ENCODE measurements around the gene VANGL1.
A peak's percentile ranks its signal among the peaks of the same experiment; 100 is the strongest.

VANGL1 gene

DNA sequence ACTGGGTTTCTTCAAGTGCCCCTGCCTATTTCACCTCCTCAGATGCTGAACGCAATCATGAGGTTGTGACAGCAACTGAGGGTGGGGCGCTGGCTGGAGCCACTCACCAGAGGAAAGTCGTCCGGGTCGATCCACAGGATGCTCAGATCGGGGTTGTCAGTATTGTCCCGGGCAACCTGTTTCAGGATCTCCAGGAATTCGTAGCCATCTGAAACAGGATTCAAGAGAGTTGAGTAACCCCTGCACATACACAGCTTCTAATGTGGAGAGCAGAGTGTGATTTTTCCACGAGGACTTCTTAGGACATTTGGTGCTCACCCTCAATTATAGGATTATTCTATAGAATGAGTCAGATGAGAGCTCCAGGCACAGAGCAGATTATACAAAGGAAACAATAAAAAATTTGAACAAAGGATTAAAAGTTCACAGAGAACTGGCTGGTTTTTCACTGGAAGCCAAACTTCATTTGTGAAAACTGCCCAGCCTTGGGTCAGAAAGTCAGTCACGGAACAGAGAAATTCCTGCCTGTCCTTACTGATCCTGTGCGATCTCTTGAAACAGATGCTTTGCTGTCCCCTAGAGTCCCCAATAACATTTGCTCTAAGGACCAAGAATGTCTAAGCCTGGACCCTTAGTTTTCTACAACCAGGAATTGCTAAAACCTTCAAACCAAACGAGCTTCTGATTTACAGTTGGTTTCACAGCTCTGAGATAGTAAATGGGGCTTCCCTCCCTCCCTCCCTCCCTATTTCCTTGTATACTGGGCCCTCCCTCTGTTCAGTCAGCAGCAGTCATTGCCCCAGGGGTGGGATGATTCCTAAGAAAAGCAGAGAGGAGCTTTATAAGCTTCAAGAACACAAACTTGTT is 63.5 kb downstream of the VANGL1 start:
- no peak for DNase-seq (ENCODE audit: low spot score)

GRCh38 chr1:115705963-115706362 is 64.2 kb downstream of the VANGL1 start:
- no peak for DNase-seq (ENCODE audit: low spot score)

- peak; percentile 30 for DNase-seq (ENCODE audit: low spot score)
These were observed 65.0 kb downstream of the VANGL1 start for GRCh38 chr1:115706587-115707425.

GRCh38 chr1:115710859-115711624 is 69.3 kb downstream of the VANGL1 start:
- peak; percentile 34 for DNase-seq (ENCODE audit: low spot score)

- no peak for DNase-seq (ENCODE audit: low spot score)
These were observed 71.3 kb downstream of the VANGL1 start for GRCh38 chr1:115712911-115713609.

DNA sequence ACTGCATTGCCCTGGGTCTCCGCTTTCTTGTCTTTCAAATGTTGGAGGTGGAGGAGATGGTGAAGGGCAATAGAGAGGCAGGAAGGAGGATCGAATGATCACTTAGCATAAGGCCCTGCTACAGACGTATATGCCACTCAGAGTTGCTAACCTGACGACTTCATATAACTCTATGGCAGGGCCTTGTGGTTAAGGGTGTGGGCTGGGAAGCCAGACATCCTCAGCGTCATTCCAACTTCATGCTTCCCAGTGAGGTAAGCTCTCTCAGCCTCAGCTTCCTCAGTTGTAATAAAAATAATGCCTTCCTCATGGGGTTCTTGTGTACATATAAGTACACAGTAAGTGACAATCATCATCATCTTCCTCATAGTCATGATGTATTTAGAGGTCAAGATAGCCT is 72.1 kb downstream of the VANGL1 start:
- DNase-seq (ENCODE audit: low spot score): no peak

DNA sequence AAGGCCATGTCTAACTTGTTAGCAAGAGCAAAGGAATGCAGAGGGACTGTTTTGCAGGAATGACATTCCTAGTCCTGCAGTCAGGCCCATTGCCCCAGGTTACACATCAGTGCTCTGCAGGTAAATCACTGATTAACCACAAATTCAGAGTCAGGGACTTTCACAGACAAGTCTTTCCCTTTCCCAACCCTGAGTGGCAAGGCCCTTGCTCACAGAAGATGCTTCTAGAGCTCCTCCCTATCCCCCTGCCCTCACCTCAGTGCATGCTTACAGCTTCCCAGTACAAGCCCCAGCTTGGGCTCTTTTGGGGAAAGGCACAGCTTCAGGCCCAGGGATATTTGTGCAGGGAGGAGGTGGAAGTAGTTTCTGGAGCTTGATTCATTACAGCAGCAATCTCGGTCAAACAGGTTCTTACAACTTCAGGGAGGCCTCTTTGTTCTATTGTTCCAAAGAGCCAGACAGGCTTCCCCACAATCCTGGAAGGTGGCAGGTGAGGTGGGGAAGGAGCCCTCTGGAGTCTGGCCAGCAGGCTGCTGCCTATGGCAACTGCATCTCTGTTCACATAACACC is 72.9 kb downstream of the VANGL1 start:
- DNase-seq (ENCODE audit: low spot score): no peak

DNA sequence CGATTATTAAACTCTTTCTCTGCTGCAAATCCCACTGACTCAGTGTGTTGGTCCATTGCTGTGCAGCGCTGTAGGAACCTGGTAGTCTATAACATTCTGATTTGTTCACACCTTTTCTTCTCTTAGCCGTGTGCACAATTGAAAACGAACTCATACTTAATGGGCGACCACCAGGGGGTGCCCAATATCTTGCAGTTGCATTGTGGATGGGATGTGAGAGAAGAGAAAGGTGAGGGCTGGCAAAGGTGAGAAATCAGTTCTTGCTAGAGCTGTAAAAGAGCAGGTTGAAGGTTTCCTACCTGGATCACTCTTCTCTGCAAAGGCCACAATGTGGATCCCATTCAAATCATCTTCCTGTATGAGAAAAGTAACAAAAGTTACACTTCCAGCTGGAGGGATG is 75.8 kb downstream of the VANGL1 start:
- peak; percentile 38 for DNase-seq (ENCODE audit: low spot score)

DNA sequence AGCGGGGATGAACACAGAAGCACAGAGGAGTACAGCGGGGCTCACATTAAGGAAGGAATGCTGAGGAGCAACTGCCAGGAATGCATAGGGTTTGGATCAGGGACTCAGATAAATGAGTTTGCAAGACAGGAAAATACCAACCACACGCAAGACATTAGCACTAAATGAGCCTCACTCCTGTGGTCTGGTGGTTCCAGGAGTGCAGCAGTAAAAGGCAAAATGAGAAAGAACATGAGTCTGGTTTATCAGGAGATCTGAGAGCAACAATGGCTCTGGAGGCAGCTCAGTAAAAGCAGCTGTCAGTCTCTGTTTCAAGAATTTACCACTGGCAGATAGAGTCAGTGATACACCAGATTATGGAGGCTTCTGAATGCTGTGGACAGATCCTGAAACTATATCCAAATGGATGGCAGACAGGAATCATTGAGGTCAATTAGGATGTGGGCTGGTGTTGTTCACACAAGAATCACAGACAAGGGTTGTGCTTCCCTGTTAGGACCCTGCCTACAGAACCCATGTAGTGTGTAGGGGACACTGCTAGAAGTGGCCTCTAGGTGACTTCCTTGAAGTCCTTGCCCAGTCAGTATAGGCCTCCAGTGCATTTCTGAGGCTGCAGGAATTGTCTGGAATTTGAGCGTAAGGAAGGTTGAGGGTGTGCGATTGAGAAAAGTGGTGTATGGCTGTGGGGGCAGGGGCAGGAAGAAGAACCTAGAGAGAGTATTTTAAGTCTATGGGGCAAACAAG is 76.4 kb downstream of the VANGL1 start:
- peak; percentile 78 for DNase-seq (ENCODE audit: low spot score)

DNA sequence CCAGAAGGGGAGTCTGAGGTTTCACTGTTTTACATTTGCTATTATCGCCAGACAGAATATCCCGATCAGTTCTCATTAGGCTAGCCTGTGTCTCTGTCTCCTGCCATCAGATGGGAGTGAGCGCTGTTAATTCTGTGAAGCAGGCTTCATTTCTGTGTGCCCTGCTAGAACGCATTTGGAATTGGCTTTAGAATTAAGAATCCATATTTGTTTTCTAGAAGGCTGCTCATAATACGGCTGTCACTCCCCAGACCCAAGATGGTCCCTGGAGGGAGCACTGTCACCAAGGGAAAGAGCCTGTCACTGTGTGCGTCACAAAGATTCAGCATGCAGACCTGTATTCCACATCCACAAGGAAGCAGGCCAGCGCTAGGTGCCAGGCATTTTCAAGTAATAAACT is 77.5 kb downstream of the VANGL1 start:
- peak; percentile 28 for DNase-seq (ENCODE audit: low spot score)

DNA sequence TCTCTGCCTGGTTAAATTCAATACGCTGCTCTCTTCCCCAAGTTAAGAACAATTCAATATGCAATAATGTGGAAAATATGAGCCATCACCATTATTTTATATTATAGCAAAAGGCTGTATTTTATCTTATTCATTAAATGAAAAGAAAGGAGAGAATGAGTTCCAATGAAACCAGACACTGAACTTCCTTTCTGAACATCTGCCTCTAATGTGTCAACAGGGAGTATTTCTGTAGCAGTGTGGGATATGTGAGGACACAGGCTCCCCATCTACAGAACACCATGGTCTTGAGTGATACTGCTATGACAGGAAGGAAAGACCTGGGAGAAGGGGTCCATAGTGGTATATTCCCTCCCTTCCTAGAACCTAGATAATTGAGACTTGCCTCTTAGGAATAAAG is 80.5 kb downstream of the VANGL1 start:
- DNase-seq (ENCODE audit: low spot score): no peak

DNA sequence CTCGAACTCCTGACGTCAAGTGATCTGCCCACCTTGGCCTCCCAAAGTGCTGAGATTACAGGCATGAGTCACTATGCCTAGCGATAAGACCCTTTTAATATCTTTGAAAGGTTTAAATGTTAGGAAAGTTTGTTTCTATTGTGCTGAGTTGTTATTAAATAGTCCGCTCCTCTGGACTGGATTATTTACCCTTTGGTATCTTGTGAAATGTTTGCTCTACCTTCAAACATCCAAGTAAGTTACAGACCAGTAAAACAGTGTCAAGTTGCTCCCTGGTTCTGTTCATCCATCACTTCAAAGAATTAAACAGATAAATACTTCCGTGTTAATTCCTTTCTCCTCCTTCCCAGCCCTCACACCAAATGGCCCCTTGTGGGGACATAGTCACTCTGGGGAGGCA is 82.0 kb downstream of the VANGL1 start:
- no peak for DNase-seq (ENCODE audit: low spot score)

- no peak for DNase-seq (ENCODE audit: low spot score)
These were observed 83.8 kb downstream of the VANGL1 start for GRCh38 chr1:115725600-115725999.

DNA sequence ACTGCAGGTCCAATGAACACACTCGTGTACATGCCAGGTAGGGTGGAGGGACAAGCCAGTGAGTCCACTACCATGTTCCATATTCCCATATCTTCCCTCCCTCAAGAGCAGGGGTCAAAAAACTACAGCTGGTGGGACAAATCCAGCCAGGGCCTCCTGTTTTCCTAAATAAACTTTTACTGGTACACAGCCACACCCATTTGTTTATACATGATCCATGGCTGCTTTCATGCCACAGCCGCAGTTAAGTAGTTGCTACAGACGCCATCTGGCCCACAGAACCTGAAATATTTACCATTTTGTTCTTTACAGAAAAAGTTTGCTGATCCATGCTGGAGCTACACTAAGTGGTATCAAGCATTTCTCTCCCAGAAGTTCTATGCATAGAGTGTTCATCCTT is 84.4 kb downstream of the VANGL1 start:
- DNase-seq (ENCODE audit: low spot score): no peak

- no peak for DNase-seq (ENCODE audit: low spot score)
These were observed 84.8 kb downstream of the VANGL1 start for GRCh38 chr1:115726570-115726969.

GRCh38 chr1:115727706-115728249 is 86.0 kb downstream of the VANGL1 start:
- no peak for DNase-seq (ENCODE audit: low spot score)

DNA sequence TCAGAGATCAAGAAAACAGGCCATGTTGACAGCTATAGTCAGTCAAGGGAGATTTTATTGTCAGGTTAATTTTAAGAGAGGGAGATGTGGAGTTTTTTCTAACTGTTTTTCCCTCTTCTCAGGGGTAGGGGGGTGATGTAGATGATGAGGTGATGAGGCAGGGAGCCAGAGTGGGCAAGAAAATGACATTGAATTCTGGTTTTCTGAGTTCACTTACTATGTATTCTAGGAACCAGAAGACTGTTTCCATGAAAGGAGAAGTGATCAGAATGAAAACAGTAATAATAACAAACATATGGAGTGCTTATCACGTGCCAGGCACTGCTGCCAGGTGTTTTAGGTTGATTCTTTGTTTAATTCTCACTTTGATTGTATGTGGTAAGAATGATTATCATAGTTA is 86.6 kb downstream of the VANGL1 start:
- DNase-seq (ENCODE audit: low spot score): no peak

- no peak for DNase-seq (ENCODE audit: low spot score)
These were observed 88.0 kb downstream of the VANGL1 start for GRCh38 chr1:115729756-115730155.

GRCh38 chr1:115732316-115732715 is 90.5 kb downstream of the VANGL1 start:
- no peak for DNase-seq (ENCODE audit: low spot score)

DNA sequence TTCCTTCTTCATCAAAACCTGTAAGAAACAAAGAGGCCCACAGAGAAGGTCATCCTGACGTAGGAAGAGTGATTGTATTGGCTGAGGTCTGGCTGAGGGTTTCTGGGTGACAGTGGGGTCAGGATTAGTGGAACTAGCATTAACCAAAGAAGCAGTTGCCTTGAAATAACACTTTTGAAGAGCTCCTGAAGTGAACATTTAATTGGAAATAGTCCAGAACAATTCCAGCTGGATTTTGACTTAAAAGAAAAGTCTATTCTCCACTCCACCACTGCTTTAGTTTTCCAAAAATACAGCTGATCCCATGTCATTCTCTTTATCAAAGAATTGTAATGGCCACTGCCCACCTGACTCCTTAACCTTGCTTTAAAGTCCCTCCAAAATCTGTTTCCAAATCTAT is 99.0 kb downstream of the VANGL1 start:
- no peak for DNase-seq (ENCODE audit: low spot score)

All from SK-N-DZ (cell line).